DOHH2 (cell line): ENCODE data around the gene ELP1.

Source experiments
- H3F3A ChIP-seq: fragments of 200-600 bp; sonication (generic), shearing (Covaris generic); 2 replicates; pipeline ENCODE4 v1.6.0; 2016; ENCODE audit warnings: antibody characterized with exemption, mild to moderate bottlenecking; ENCODE audit not compliant: control insufficient read depth, insufficient read depth
- H3K27ac ChIP-seq: fragments of 200-600 bp; sonication (generic); 2 replicates; pipeline ENCODE4 v1.5.1; 2014; ENCODE audit warnings: low read depth, mild to moderate bottlenecking, low read length, moderate library complexity
- H3K27me3 ChIP-seq: fragments of 200-600 bp; sonication (generic); 2 replicates; pipeline ENCODE4 v1.6.1; 2014; ENCODE audit warnings: mild to moderate bottlenecking, low read length, mixed read lengths; ENCODE audit not compliant: control insufficient read depth
- H3K36me3 ChIP-seq: fragments of 200-600 bp; sonication (generic); 2 replicates; pipeline ENCODE4 v1.6.1; 2014; ENCODE audit warnings: mild to moderate bottlenecking, low read length, moderate library complexity, mixed read lengths; ENCODE audit not compliant: control insufficient read depth
- H3K4me1 ChIP-seq: fragments of 200-600 bp; sonication (generic); 2 replicates; pipeline ENCODE4 v1.6.1; 2014; ENCODE audit warnings: mild to moderate bottlenecking, low read length, mixed read lengths; ENCODE audit not compliant: control insufficient read depth
- H3K4me2 ChIP-seq: fragments of 200-600 bp; sonication (generic); 2 replicates; pipeline ENCODE4 v1.6.0; 2014; ENCODE audit warnings: mild to moderate bottlenecking, low read length, moderate library complexity
- H3K4me3 ChIP-seq: fragments of 200-600 bp; sonication (generic); 2 replicates; pipeline ENCODE4 v1.5.1; 2014; ENCODE audit warnings: mild to moderate bottlenecking, low read length, mixed read lengths
- H3K79me2 ChIP-seq: fragments of 200-600 bp; sonication (generic); 2 replicates; pipeline ENCODE4 v1.6.1; 2014; ENCODE audit warnings: mild to moderate bottlenecking, low read length, mixed read lengths; ENCODE audit not compliant: control insufficient read depth
- H3K9me2 ChIP-seq: fragments of 200-600 bp; sonication (generic); replicated peaks from 2 replicates; pipeline ENCODE4 v1.6.1; 2014; ENCODE audit warnings: mild to moderate bottlenecking, low read length, mixed read lengths; ENCODE audit not compliant: control insufficient read depth
- H3K9me3 ChIP-seq: fragments of 200-600 bp; sonication (generic); 2 replicates; pipeline ENCODE4 v1.6.1; 2014; ENCODE audit warnings: antibody characterized with exemption, low read length, mixed read lengths; ENCODE audit not compliant: control insufficient read depth, insufficient read depth
- H4K20me1 ChIP-seq: fragments of 200-600 bp; sonication (generic); 2 replicates; pipeline ENCODE4 v1.6.0; 2014; ENCODE audit warnings: low read depth, mild to moderate bottlenecking, antibody characterized with exemption, low read length, moderate library complexity; ENCODE audit not compliant: control insufficient read depth, insufficient read depth
- CTCF ChIP-seq: fragments of 200-600 bp; sonication (generic); IDR thresholded peaks from one replicate; pipeline ENCODE4 v1.5.1; 2014; ENCODE audit warnings: antibody characterized with exemption, mild to moderate bottlenecking, low read depth, low read length; ENCODE audit not compliant: poor library complexity, severe bottlenecking
- EZH2phosphoT487 ChIP-seq: fragments of 200-600 bp; sonication (generic); IDR thresholded peaks from 2 replicates; pipeline ENCODE4 v1.6.1; 2017; ENCODE audit warnings: borderline replicate concordance, mild to moderate bottlenecking, antibody characterized with exemption, low read length, moderate library complexity, mixed read lengths

ELP1 gene

DNA sequence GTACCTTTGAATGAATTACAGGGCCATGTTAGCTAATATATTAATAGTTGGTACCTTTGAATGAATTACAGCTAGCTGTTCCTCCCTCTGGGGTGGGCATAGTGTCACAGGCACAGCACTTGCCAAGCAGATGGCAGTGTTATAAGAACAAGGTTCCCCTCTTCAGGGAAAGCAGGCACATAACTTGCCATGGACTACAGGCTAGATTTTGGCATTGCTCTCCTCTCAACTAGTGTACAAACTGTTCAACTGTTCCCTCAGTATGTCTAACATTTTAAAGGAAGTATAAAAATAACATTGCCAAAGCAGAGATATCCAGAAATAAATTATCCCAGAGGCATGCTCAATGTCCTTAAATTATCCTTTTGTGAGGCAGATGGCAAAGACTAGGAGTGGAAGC is 34.0 kb upstream of the ELP1 start:
- Histone ChIP-seq H3K79me2 (no peaks in the 10 kb centered on the region), H3K27ac (no peak overlapping the region), H3K36me3 (peaks cover 23% of the 10 kb centered on the region), H3K4me2 (no peak overlapping the region), H3K27me3 (no peaks in the 10 kb centered on the region), H3K4me3 (no peak overlapping the region), H3K9me2 (no peaks in the 10 kb centered on the region), H3K9me3 (no peaks in the 10 kb centered on the region), H3K4me1 (no peaks in the 10 kb centered on the region), H4K20me1 (no peaks in the 10 kb centered on the region), H3F3A (no peaks in the 10 kb centered on the region)
- TF ChIP-seq CTCF (no peak), EZH2phosphoT487 (no peak)

DNA sequence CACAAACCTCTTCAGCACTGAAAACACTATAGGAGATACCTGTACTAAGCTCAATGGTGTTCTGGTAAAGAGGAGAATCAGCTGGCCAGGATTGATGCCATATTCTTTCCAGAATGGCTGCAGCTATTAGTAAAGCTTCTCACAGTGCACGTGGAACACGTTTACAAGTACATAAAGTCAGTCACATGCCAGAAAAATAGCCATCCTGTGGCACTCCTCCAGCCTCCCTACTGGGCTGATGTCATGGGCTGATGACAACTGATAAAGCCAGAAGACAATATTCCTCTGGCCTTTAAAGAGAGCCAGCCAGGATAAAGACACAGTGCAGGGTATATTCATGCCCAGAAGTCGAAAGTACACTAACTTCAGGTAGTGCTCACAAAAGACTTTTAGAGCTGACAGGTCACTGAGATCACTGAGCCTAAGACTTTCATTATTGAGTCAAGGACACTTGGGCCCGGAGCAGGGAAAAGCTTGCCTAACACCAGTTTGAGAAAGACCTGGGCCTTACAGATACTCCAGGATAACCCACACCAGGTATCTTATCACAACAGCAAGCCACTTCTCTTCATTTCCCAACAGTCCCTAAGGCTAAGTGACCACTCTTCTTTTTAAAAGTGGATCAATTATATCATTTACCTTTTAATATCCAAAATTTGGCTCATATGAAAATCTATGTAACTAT is 29.7 kb upstream of the ELP1 start:
- no peaks in the 10 kb centered on the region for H4K20me1 ChIP-seq
- TF ChIP-seq CTCF, result no peak
- TF ChIP-seq EZH2phosphoT487, result no peak
- H3K9me3 ChIP-seq, result no peaks in the 10 kb centered on the region
- H3K27ac ChIP-seq, result no peak overlapping the region
- no peak overlapping the region for H3K4me2 ChIP-seq
- H3K4me3 ChIP-seq, result no peak overlapping the region
- H3F3A ChIP-seq, result no peaks in the 10 kb centered on the region
- 0 out of 2 replicates have a peak, but pooled peaks cover 2% of the 10 kb centered on the region for H3K36me3 ChIP-seq
- no peaks in the 10 kb centered on the region for H3K79me2 ChIP-seq
- no peaks in the 10 kb centered on the region for H3K27me3 ChIP-seq
- no peaks in the 10 kb centered on the region for H3K9me2 ChIP-seq
- no peaks in the 10 kb centered on the region for H3K4me1 ChIP-seq

DNA sequence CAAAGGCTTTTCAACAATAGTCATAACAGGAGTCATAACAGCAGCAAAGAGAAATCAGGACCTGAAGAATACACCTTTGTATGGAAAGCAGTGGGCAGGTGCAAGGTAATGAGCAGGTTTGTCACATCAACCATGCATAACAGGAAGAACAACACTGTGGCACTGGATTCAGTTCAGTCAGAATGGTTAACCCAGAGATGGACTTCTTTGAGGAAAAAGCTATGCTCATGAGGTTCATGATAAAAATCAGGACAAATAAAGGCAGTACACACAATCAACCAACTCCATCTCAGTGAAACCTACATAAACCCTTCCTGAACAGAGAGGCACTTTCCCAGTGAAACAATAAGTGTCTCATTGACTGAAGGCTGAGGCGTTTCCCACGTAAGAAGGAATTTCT is 27.2 kb upstream of the ELP1 start:
- TF ChIP-seq CTCF (no peak), EZH2phosphoT487 (no peak)
- H3K9me2 ChIP-seq, result no peaks in the 10 kb centered on the region
- H3F3A ChIP-seq, result no peaks in the 10 kb centered on the region
- no peaks in the 10 kb centered on the region for H4K20me1 ChIP-seq
- H3K9me3 ChIP-seq, result no peaks in the 10 kb centered on the region
- no peak overlapping the region for H3K27ac ChIP-seq
- no peaks in the 10 kb centered on the region for H3K36me3 ChIP-seq
- no peak overlapping the region for H3K4me2 ChIP-seq
- H3K27me3 ChIP-seq, result no peaks in the 10 kb centered on the region
- no peak overlapping the region for H3K4me3 ChIP-seq
- H3K4me1 ChIP-seq, result no peaks in the 10 kb centered on the region
- no peaks in the 10 kb centered on the region for H3K79me2 ChIP-seq
